ENCODE results near the gene SDK2.

SDK2 gene

DNA sequence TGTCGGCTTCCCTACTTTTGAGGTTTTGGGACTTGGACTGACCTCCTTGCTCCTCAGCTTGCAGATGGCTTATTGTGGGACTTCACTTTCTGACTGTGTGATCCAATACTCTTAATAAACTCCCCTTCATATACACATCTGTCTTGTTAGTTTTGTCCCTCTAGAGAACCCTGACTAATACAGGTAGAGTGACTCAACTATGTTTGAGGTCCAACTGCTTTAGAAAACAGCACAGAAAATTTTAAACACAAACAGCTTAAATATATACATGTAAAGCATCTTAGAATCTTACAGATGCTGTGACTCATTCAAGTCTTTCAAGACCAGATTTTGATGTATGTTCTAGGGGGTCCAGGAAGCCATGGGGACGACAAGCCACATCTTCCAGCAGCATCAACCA is 11.7 kb downstream of the SDK2 start:
- no peak for DNase-seq (ENCODE audit: low spot score)

DNA sequence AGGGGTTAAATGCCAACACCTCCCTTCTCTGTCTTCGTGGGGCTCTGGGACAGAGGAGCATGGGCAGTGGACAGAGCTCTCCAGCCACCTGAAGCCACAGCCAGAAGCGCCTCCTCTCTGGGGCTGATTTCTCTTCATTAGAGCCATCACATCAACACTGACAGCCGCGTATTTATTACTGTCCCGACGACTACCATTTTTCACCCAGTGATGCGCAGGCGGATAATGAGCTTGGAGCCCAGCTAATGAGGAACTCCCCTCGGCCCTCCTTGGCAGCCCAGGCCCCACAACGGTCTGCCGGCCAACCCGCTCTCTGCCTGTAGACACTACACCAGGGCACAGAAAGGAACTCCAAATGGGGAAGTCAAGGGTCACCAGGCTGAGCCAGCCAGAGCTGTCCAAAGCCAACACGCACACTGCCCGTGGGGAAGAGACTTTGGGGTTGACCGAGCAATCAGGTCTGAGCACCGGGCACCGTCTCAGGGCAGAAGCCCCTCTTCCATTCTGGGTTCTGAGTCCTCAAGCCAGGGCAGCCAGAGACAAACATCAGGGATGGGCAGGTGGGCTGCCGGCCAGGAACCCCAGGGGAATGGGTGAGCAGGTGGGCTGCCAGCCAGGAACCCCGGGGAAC is 13.2 kb downstream of the SDK2 start:
- no peak for DNase-seq (ENCODE audit: low spot score)

- DNase-seq (ENCODE audit: low spot score): no peak
Measured at GRCh38 chr17:73630531-73630930, 13.7 kb downstream of the SDK2 start.

GRCh38 chr17:73628642-73629552 is 15.3 kb downstream of the SDK2 start:
- DNase-seq (ENCODE audit: low spot score): no peak

DNA sequence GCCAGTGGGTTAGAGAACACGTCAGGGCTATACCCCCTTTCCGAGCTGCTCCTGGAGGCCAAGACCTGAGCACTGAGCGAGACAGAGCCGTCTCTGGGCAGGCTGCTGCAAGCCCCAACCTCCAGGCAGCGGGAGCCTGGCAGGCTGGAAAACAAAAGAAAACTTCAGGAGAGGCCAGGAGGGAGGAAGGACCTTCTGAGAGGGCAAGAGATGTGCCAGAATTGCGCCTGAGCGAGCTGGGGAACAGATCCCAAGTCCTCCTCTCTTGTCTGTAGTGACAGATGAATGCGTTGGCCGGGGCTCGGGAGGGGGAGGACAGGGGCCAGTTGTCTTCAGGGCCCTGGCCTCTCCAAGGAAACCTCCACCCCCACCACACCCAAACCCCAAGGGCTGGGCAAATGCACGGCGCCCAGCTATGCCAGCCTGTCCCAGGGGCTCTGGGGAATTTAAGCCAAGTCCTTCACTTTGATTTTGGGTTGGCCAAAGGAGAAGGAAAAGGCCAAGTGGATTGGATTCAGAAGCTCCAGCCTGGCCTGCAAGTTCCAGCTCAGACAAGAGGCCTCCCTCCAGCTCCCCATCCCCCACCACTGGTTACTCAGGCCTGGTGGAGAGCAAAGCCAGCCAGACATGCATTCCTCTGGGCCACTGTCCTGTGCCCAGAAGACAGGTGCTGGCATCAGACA is 18.1 kb downstream of the SDK2 start:
- no peak for DNase-seq (ENCODE audit: low spot score)

GRCh38 chr17:73625006-73625405 is 19.2 kb downstream of the SDK2 start:
- DNase-seq (ENCODE audit: low spot score): no peak

DNA sequence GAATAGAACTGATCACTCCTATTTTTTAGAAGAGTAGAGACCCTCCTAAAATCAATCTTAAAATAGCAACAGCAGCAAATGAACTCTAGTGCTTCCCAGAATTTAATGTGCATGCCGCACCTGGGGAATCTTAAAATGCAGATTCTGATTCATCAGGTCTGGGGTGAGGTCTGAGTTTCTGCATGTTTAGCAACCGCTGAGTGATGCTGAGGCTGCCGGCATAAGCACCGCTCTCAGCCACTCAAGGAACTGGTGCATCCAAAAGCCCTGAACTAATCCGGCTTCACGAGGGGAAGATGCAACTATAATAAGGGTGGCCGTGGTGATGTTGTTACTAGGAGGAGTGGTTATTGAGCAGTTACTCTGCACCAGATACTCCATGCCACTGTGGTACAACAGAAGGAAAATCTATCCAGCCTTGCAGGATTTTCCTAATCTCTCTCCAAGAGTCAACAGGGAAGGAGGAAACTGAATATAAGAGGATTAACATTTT is 19.7 kb downstream of the SDK2 start:
- no peak for DNase-seq (ENCODE audit: low spot score)

GRCh38 chr17:73623818-73624217 is 20.4 kb downstream of the SDK2 start:
- DNase-seq (ENCODE audit: low spot score): no peak

DNA sequence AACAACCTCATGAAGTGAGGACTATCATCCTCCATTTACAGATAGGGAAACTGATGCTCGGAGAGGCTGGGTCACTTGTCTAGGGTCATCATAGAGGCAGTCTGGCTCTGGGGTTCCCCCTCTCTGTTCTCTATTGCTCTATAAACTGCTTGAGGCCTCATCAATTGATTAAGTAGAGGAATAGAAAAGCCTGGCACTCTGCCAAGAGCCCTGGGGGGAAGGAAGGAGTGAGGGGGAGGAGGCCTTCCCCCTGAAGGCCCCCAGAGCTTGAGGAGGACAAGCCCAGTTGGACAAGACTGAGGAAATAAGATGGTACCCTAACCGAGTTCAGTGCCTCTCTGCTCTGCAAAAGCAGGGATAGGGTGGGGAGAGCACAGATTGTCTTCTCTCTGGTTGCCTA is 21.0 kb downstream of the SDK2 start:
- no peak for DNase-seq (ENCODE audit: low spot score)

DNA sequence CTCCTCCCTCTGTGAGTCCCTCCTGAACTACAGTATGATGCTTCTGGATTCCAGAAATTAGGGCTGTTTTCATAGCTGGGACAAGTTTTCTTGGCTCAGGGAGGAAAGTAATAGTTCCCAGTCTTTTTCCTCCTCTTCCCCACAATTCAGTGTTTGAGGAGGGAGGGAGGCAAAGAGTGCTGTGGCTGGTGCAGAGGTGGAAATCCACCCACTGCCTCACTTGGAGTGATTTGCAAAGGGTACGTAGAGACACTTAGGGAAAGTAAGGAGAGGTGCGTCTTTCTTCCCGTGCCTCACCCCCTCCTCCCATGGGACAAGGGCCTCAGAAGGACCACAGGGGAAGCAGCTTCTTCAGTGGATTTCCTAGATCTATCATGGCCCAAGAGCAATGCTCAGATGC is 21.9 kb downstream of the SDK2 start:
- no peak for DNase-seq (ENCODE audit: low spot score)

GRCh38 chr17:73621685-73622084 is 22.6 kb downstream of the SDK2 start:
- no peak for DNase-seq (ENCODE audit: low spot score)

DNA sequence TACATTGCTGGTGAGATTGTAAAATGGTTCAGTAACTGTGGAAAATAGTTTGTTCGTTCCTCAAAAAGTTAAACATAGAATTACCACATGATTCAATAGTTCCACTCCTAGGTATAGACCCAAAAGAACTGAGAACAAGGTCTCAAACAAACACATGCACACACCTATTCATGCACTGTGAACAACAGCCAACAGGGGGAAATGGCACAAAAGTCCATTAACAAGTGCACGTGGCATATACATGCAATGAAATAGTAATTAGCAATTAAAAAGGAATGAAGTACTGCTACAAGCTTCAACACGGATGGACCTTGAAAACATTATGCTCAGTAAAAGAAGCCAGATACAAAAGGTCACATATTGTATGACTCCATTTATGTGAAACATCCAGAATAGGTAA is 23.8 kb downstream of the SDK2 start:
- no peak for DNase-seq (ENCODE audit: low spot score)

DNA sequence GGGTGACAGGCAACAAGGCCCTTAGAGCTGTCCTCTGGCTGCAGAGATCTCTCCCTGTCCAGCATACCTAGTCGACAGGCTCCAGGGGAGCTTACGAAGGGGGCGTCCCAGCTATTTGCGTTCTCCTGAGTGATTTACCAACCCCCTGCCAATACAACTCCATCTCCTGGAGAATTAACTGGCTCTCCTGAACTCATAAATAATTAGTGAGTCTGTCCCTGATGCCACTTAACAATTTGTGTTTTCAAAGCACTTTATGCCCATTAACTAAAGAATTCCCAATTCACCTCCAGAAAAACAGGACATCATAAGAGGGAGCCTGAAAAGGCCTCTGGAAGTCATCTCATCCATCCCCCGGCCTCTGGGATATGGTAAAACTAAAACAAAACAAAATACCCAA is 26.7 kb downstream of the SDK2 start:
- DNase-seq (ENCODE audit: low spot score): no peak

GRCh38 chr17:73616873-73617404 is 27.3 kb downstream of the SDK2 start:
- DNase-seq (ENCODE audit: low spot score): no peak

- DNase-seq (ENCODE audit: low spot score): no peak
Measured at GRCh38 chr17:73616120-73616872, 27.9 kb downstream of the SDK2 start.

GRCh38 chr17:73614256-73614655 is 30.0 kb downstream of the SDK2 start:
- DNase-seq (ENCODE audit: low spot score): no peak

- DNase-seq (ENCODE audit: low spot score): peak; percentile 77
Measured at GRCh38 chr17:73613271-73614233, 30.7 kb downstream of the SDK2 start.

GRCh38 chr17:73612031-73612472 is 32.2 kb downstream of the SDK2 start:
- no peak for DNase-seq (ENCODE audit: low spot score)

DNA sequence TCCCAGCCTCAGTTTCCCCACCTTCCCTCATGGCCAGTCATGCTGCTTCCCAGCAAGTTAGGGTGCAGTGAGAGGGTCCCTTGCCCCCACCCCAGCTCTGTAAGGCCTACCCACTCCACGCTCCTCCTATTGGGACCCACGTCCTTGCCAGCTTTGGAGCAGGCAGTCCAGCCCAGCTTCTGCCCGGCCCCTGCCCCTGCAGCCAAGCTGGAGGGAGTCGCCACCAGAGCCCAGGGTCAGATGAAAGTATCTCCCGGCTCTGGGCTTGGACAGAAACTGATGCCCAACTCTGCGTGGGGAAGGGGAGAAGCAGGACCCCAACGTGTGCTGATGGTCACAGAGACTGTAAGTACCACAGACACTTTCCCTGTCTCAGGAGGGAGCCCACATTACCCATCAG is 32.6 kb downstream of the SDK2 start:
- DNase-seq (ENCODE audit: low spot score): no peak

GRCh38 chr17:73610331-73610911 is 33.8 kb downstream of the SDK2 start:
- no peak for DNase-seq (ENCODE audit: low spot score)
